Stomach (tissue), 4 donors: ENCODE measurements around the gene DMPK.
"Not testable (repeated sequence)": the region's sequence is repeated elsewhere in the genome, so short reads cannot be mapped to it uniquely, and the experiment has no call there.

Source experiments
- CTCF ChIP-seq, 7 experiments: fragments of 450-650 bp in 4 of 7; fragments of 200-600 bp in 3 of 7; sonication (generic) in 3 of 7; IDR thresholded peaks; one replicate each; pipeline ENCODE4 v1.5.1; 2016 to 2019; ENCODE audit warnings: antibody characterized with exemption in 7 of 7, control low read depth in 2 of 7, mild to moderate bottlenecking in 1 of 7
- EP300 ChIP-seq: sonication (generic); formaldehyde crosslinking; IDR thresholded peaks from one replicate; pipeline ENCODE4 v1.6.1; 2017; ENCODE audit warnings: antibody characterized with exemption
- POLR2AphosphoS5 ChIP-seq, 3 donors: sonication (generic); formaldehyde crosslinking; IDR thresholded peaks; one replicate each; pipeline ENCODE4 v1.6.1; 2016; ENCODE audit warnings: antibody characterized with exemption in 3 of 3

- TF ChIP-seq CTCF (IDR thresholded peaks at IDR 0.05); EP300; POLR2AphosphoS5 (IDR thresholded peaks at IDR 0.05): not testable (repeated sequence)
Observed at GRCh38 chr19:45751483-45751882, 30.8 kb downstream of the DMPK start.
